HepG2 (cell line): ENCODE data around the gene TSC22D1. TPM values are rescaled to one million over a fixed set of nuclear protein-coding genes. Genes with fewer than 3 reads are reported as not detected.

Source experiments
- MAX ChIP-seq: IDR thresholded peaks from 2 replicates; pipeline ENCODE4 v1.6.1; 2012; ENCODE audit warnings: inconsistent platforms
- MTF1 ChIP-seq: sonication (generic); formaldehyde crosslinking; IDR thresholded peaks from 2 replicates; pipeline ENCODE4 v1.5.0; 2020; ENCODE audit warnings: missing genetic modification reagents
- MXD3 ChIP-seq: IDR thresholded peaks from 2 replicates; pipeline ENCODE4 v1.6.1; 2016; ENCODE audit warnings: mild to moderate bottlenecking, missing biosample characterization, missing genetic modification reagents
- SIX4 ChIP-seq: sonication (generic); formaldehyde crosslinking; IDR thresholded peaks from 2 replicates; pipeline ENCODE4 v1.4.0; 2020; ENCODE audit warnings: missing genetic modification reagents
- SSRP1 ChIP-seq: IDR thresholded peaks from 2 replicates; pipeline ENCODE4 v1.6.1; 2016; ENCODE audit warnings: control low read depth
- TBX2 ChIP-seq: sonication (generic); formaldehyde crosslinking; IDR thresholded peaks from 2 replicates; pipeline ENCODE4 v1.5.0; 2020; ENCODE audit warnings: missing genetic modification reagents, mild to moderate bottlenecking, borderline replicate concordance
- XBP1 ChIP-seq: sonication (generic); formaldehyde crosslinking; IDR thresholded peaks from 2 replicates; pipeline ENCODE4 v1.5.0; 2020; ENCODE audit warnings: missing genetic modification reagents
- ZFP82 ChIP-seq: sonication (generic); formaldehyde crosslinking; IDR thresholded peaks from 2 replicates; pipeline ENCODE4 v1.5.1; 2020; ENCODE audit warnings: mild to moderate bottlenecking, missing genetic modification reagents, borderline replicate concordance
- ZHX2 ChIP-seq, 2 experiments: sonication (generic) in 1 of 2; formaldehyde crosslinking in 1 of 2; IDR thresholded peaks; 2 replicates each; pipeline versions ENCODE4 v1.6.1 to v1.9.0; 2014 to 2022; ENCODE audit warnings: antibody characterized with exemption in 1 of 2, borderline replicate concordance in 1 of 2, inconsistent platforms in 1 of 2, low read depth in 1 of 2, missing genetic modification reagents in 1 of 2
- ZNF180 ChIP-seq: sonication (generic); formaldehyde crosslinking; IDR thresholded peaks from 2 replicates; pipeline ENCODE4 v1.4.0; 2020; ENCODE audit warnings: low read depth, missing genetic modification reagents, borderline replicate concordance
- ZNF318 ChIP-seq: sonication (generic); formaldehyde crosslinking; IDR thresholded peaks from 2 replicates; pipeline ENCODE4 v1.4.0; 2020; ENCODE audit warnings: mild to moderate bottlenecking, missing genetic modification reagents
- ZNF441 ChIP-seq: sonication (generic); formaldehyde crosslinking; IDR thresholded peaks from 2 replicates; pipeline ENCODE4 v1.7.0; 2021; ENCODE audit warnings: missing genetic modification reagents, borderline replicate concordance
- ZNF616 ChIP-seq: sonication (generic); formaldehyde crosslinking; IDR thresholded peaks from 2 replicates; pipeline ENCODE4 v1.5.0; 2020; ENCODE audit warnings: low read depth, mild to moderate bottlenecking, missing genetic modification reagents
- polyA plus RNA-seq, 8 experiments: library from polyadenylated mRNA; depleted of rRNA in 3 of 8; stranded (reverse) in 7 of 8; unstranded in 1 of 8; fragments of >200 nt; fragmentation: Illumina TruSeq in 4 of 8; extraction: Trizol in 4 of 8; gene quantifications; 2 replicates each; pipeline versions ENCODE4 v1.2.1 to v1.2.3, GENCODE V29; 2011 to 2016; ENCODE audit warnings: low read depth in 4 of 8, missing spikeins in 1 of 8, mixed read lengths in 1 of 8; ENCODE audit not compliant: insufficient read depth in 1 of 8
- total RNA-seq, 5 experiments: library from RNA; depleted of rRNA; stranded (reverse); fragments of >200 nt; fragmentation: Illumina TruSeq; extraction: Trizol; gene quantifications; 2 replicates each; pipeline ENCODE4 v1.2.3, GENCODE V29; 2016; ENCODE audit warnings: low read depth in 1 of 5

TSC22D1 gene
- total and polyA plus RNA-seq, 2 of the 13 experiments (the other 11 are each of a cell fraction or from before 2014, with no cell fraction given) = 18.4 to 35.7 TPM

- TF ChIP-seq MAX = peak; percentile 76
- TF ChIP-seq SIX4 (CRISPR knock-in tag) = no peak
- no peak for TF ChIP-seq XBP1 (CRISPR knock-in tag)
- TF ChIP-seq ZNF616 = no peak
- peak; percentile 73; the same call in 1 of the 2 replicates for TF ChIP-seq TBX2 (CRISPR knock-in tag)
- TF ChIP-seq ZHX2 (IDR thresholded peaks at IDR 0.05; ENCODE audit: low read depth) = no peak
- TF ChIP-seq ZHX2 (CRISPR knock-in tag; IDR thresholded peaks at IDR 0.05; ENCODE audit: borderline replicate concordance) = peak; percentile 77; the same call in 1 of the 2 replicates
- no peak for TF ChIP-seq SSRP1 (CRISPR knock-in tag)
- no peak for TF ChIP-seq ZNF318 (CRISPR knock-in tag)
- TF ChIP-seq MTF1 (CRISPR knock-in tag) = no peak
- 0 out of 2 replicates have a peak, but pooled peaks have one; percentile 10 for TF ChIP-seq ZFP82 (CRISPR knock-in tag)
- TF ChIP-seq MXD3 (CRISPR knock-in tag) = 0 out of 2 replicates have a peak, but pooled peaks have one; percentile 27
- TF ChIP-seq ZNF180 (CRISPR knock-in tag) = no peak
- TF ChIP-seq ZNF441 (CRISPR knock-in tag) = no peak
These were observed 1.3 kb upstream of the TSC22D1 start (continued) for GRCh38 chr13:44577236-44578066.
